22Rv1 (cell line): ENCODE measurements around the gene AWAT2.

Experiments used
- H3K27ac ChIP-seq: fragments of 450-650 bp; 2 replicates; pipeline ENCODE4 v1.5.1; 2017
- CTCF ChIP-seq: fragments of 450-650 bp; IDR thresholded peaks from 2 replicates; pipeline ENCODE4 v1.5.1; 2017; ENCODE audit warnings: mild to moderate bottlenecking
- ZFX ChIP-seq: fragments of 450-650 bp; IDR thresholded peaks from 2 replicates; pipeline ENCODE4 v1.6.1; 2017; ENCODE audit warnings: antibody characterized with exemption, borderline replicate concordance

Gene AWAT2

GRCh38 chrX:70033348-70034051 lies 16.2 kb downstream of the AWAT2 start:
- TF ChIP-seq CTCF = peak; percentile 66
- no peak for TF ChIP-seq ZFX
- no peak overlapping the region for H3K27ac ChIP-seq

- TF ChIP-seq CTCF (no peak), ZFX (no peak)
- H3K27ac ChIP-seq = no peak overlapping the region
Measured at GRCh38 chrX:70032792-70033191, 16.9 kb downstream of the AWAT2 start.

GRCh38 chrX:70030301-70030767 lies 19.4 kb downstream of the AWAT2 start:
- H3K27ac ChIP-seq = peak overlapping the region; percentile 43
- TF ChIP-seq ZFX = no peak
- peak; percentile 74 for TF ChIP-seq CTCF

- H3K27ac ChIP-seq = peak overlapping the region; percentile 43
- TF ChIP-seq CTCF (no peak), ZFX (no peak)
Measured at GRCh38 chrX:70029863-70030262, 19.9 kb downstream of the AWAT2 start.

GRCh38 chrX:70026851-70027200 lies 22.9 kb downstream of the AWAT2 start:
- no peak for TF ChIP-seq ZFX
- no peak for TF ChIP-seq CTCF
- no peak overlapping the region for H3K27ac ChIP-seq

- H3K27ac ChIP-seq = no peak overlapping the region
- TF ChIP-seq ZFX (no peak), CTCF (no peak)
Measured at GRCh38 chrX:70026112-70026850, 23.5 kb downstream of the AWAT2 start.

GRCh38 chrX:70025464-70025863 lies 24.3 kb downstream of the AWAT2 start:
- TF ChIP-seq ZFX (no peak), CTCF (no peak)
- no peak overlapping the region for H3K27ac ChIP-seq
